GM19351 (cell line): ENCODE data around the gene KRT2.
"Not testable (repeated sequence)": the region's sequence is repeated elsewhere in the genome, so short reads cannot be mapped to it uniquely, and the experiment has no call there.

ENCODE experiments used
- ATAC-seq: cut with Tn5 transposase; IDR thresholded peaks from one replicate; pipeline ENCODE4 v1.9.1; 2021; ENCODE audit warnings: mild to moderate bottlenecking, moderate library complexity; ENCODE audit not compliant: unreplicated experiment

KRT2 gene

GRCh38 chr12:52685406-52685890, 33.4 kb upstream of the KRT2 start:
- ATAC-seq, result no peak

GRCh38 chr12:52684431-52684830, 32.4 kb upstream of the KRT2 start:
- ATAC-seq, result no peak

GRCh38 chr12:52683575-52684300, 31.7 kb upstream of the KRT2 start:
- ATAC-seq, result no peak

- no peak for ATAC-seq
These were observed 31.0 kb upstream of the KRT2 start for GRCh38 chr12:52682938-52683574.

- no peak for ATAC-seq
These were observed 30.3 kb upstream of the KRT2 start for GRCh38 chr12:52682381-52682660.

- no peak for ATAC-seq
These were observed 29.7 kb upstream of the KRT2 start for GRCh38 chr12:52681526-52682380.

GRCh38 chr12:52680363-52680762, 28.4 kb upstream of the KRT2 start, which contains the start of gene KRT1:
Gene KRT1, minus strand, starts transcription at chr12:52680407. Its CDS starts 59 bp downstream, at chr12:52680348.
- ATAC-seq, result no peak

GRCh38 chr12:52679875-52680274, 27.9 kb upstream of the KRT2 start:
- no peak for ATAC-seq

GRCh38 chr12:52677671-52678070, 25.7 kb upstream of the KRT2 start:
- ATAC-seq, result no peak

- no peak for ATAC-seq
These were observed 25.1 kb upstream of the KRT2 start for GRCh38 chr12:52677126-52677525.

- ATAC-seq, result no peak
These were observed 24.2 kb upstream of the KRT2 start for GRCh38 chr12:52676163-52676562.

- no peak for ATAC-seq
These were observed 23.3 kb upstream of the KRT2 start for GRCh38 chr12:52675301-52675701.

- ATAC-seq, result no peak
These were observed 22.4 kb upstream of the KRT2 start for GRCh38 chr12:52674433-52674775.

GRCh38 chr12:52673713-52674432, 21.9 kb upstream of the KRT2 start:
- ATAC-seq, result no peak

- no peak for ATAC-seq
These were observed 21.2 kb upstream of the KRT2 start for GRCh38 chr12:52673217-52673616.

- ATAC-seq, result no peak
These were observed 20.4 kb upstream of the KRT2 start for GRCh38 chr12:52672321-52672933.

- ATAC-seq, result no peak
These were observed 18.9 kb upstream of the KRT2 start for GRCh38 chr12:52670961-52671360.

- no peak for ATAC-seq
These were observed 18.5 kb upstream of the KRT2 start for GRCh38 chr12:52670506-52670905.

- not testable (repeated sequence) for ATAC-seq
These were observed 17.9 kb upstream of the KRT2 start for GRCh38 chr12:52669941-52670340.

GRCh38 chr12:52669426-52669825, 17.4 kb upstream of the KRT2 start:
- ATAC-seq, result no peak

GRCh38 chr12:52667931-52668330, 15.9 kb upstream of the KRT2 start:
- ATAC-seq, result no peak
